GM19397 (cell line): ENCODE data around the gene RESP18.

Experiments
- ATAC-seq: cut with Tn5 transposase; IDR thresholded peaks from one replicate; pipeline ENCODE4 v1.9.1; 2021; ENCODE audit warnings: mild to moderate bottlenecking, moderate library complexity; ENCODE audit not compliant: unreplicated experiment

RESP18 gene

DNA sequence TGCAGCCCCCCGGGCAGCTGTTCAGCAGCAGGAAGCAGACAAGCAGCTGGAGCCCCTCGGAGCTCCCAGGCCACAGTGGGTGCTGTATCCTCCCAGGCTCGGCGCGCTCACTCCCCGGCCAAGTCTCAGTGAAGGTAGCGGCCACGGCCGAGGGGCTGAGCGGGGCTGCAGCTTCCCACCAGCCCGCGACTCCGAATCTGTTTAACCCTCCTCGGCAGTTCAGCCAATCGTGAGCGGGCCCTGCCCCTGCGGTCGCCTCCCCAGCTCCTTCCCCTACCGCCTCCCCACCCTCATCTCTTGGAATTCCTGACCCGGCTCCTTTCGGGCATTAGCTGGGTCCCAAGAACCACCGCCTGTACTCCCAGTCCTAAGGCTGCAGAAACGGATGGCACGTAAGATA lies at the start of gene RESP18:
Gene RESP18 (minus strand): TSS at position 203 of the 400 bp plus-strand sequence.
- no peak for ATAC-seq

DNA sequence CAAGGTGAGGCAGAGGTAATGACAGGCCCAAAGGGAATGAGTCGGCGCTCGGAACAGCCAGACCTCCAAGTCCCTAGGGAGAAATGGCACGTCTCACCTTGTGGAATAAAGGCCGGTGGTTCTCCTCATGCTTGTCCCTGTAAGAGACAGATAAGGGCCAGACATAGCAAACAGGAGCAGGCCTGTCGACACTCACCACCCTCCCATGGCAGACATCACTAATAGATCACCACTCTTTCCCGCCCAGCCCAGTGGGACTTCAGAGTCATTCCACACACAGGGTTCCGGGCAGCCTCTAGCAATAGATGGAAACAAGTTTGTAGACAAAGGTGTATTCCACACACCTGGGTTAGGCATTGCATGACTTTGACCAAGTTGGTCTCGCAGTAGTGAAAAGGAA lies 48.9 kb upstream of the RESP18 start:
- ATAC-seq: no peak

DNA sequence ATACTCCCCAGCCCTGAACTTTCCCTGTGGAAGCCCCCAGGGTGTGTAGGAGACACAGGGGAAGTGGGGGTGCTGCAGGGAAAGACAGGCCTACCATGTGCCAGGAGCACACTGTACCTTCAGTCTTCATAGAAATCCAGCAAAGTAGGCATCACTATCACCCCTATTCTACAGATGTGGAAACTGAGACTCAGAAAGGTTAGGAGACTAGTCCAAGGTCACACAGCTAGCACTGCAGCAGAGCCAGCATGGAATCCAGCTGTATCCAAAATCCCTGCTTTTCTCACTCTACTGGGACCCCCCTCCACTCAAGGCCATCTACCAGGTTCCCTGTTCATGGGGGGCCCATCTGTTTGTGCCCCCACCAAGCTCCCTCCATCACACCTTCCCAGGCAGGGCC lies 48.4 kb upstream of the RESP18 start:
- ATAC-seq: no peak

DNA sequence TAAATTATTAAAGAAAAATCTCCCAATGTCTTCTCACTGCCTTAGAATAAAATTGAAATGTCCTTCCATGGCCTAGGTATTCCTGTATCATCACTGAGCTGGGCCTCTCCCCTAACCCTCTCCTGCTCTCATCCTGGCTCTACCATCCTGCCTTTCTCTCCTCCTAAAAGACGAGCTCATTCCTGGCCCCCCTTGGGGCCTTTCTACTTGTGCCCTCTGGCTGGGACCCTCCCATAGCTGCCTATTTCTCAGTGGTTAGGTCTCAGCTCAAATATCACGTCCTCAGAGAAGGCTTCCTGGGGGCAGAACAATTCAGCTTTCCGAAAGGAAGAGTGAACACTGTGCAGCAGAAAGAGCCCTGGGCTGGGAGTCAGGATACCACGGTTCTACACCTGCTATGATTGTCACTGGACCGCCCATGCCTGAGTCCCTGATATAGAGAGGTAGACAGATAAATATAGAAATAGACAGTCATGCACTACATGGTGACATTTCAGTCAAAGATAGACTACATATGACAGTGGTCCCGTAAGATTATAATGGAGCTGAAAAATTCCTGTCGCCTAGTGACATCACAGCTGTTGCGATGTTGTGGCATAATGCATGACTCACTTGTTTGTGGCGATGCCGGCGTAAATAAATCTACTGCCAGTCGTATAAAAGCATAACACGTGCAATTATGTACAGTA lies 45.8 kb upstream of the RESP18 start:
- no peak for ATAC-seq

DNA sequence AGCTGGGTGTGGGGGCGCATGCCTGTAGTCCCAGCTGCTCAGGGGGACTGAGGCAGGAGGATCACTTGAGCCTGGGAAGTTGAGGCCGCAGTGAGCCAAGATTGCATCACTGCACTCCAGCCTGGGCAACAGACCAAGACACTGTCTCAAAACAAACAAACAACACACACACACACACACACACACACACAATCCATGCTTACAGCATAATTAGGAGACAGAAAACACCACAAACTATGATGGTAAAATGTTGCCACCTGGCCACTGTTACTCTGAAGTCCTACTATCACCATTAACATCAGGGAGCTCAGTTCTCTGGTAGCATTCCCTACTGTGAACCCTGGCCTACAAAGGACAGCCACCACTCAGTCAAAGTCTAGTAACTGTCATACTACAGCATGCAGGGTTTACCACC lies 36.9 kb upstream of the RESP18 start:
- ATAC-seq: no peak

DNA sequence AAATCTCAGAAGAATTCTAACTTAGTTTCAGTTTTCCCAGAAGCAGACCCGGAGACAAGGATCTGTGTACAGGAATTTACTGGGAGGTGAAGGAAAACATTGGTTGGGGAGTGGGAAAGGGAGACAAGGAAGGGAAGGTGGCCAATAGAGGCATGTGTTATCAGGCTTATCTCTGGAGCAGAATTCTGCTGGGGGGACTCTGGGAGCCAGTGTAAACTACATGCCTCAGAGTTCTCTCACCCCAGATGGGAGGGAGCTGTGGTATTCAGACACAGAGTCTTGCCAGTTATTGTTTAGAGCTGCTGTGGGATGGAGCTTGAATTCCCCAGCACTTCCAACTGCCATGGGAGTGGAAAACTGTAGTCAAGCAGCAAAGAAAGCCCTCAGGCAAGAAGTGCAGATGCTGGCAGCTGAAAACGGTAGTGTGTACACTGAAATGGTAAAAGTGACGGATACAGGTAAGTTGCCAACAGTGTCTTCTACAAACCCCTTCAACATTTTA lies 36.2 kb upstream of the RESP18 start:
- ATAC-seq: no peak

DNA sequence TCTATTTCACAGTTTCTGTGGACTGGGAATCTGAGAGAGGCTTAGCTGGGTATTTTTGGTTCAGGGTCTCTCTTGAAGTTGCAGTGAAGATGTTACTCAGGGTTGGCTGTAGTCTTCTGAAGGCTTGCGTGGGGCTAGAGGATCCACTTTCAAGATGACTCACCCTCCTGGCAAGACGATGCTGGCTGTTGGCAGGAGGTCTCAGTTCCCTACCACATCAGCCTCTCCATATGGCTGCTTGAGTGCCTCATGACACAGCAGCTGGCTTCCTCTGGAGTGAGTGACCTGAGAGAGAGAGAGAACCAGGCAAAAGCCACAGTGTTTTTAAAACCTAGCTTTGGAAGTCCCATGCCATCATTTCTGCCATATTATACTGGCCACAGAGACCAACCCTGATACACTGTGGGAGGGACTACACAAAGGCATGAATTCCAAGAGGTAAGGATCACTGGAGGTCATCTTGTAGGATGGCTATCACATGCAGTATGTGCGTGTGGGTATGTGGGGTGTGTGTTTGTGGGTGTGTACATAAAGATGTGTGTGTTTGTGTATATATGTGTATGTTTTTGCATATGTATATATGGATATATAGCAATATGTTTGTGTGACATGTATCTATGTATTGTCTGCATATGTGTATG lies 30.1 kb upstream of the RESP18 start:
- no peak for ATAC-seq

DNA sequence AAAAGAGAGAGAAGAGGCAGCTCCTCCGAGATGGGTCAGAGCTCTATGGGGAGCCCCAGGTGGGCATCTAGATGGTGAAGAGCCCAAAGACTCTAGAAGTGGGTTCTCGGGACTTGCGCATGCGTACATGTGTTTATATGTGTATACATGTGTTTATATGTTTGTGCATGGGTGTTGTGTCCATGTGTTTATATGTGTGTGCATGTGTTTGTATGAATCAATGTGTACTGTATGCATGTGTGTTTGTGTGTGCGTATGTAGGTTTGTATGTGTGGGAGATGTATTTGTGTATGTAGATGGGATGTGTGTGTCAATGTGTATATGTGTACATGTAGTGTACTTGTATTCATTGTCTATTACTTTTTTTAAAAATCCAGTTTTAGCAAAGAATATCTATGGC lies 29.5 kb upstream of the RESP18 start:
- no peak for ATAC-seq

DNA sequence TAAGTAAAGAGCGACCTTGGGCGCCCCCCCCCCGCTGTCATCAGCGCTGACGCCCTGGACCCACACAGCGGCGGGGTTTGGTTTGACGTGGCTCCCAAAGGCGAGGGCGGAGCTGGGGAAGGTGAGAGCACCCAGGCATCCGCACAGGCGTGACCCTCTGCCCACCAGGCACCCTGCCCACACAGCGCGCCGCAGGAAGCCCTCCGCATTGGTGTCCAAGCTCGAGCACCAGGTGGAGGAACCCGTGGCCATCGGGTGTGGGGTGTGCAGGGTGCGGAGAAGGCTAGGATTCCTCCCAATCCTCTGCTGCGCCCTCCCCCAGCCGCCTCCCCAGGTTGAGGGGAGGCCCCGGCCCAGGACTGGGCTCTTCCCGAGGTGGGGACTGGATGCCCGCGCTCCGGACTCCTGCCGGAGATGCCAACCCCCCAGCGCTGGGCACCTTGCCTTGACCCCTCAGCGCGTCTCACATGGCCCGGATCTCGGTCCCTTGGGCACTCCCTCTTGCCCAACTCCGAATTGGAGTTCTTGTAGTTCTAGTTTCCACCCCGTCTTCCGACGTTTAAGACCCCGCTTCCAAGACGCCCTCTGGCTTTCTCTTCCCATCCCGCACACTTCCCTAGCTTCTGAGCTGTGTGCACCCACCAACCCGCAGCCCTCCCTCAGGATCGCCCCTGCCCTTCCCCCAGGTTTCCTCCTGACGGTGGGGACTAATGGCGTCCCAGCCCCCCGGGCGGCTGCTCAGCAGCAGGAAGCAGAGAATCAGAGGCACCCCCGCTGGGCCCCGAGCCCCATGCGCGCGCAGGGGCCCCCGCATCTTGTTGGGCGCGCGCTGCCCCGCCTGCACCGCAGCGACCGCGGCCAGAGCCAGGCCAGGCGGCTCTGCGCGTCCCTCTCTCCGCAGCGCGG lies 25.9 kb upstream of the RESP18 start:
- ATAC-seq: no peak

DNA sequence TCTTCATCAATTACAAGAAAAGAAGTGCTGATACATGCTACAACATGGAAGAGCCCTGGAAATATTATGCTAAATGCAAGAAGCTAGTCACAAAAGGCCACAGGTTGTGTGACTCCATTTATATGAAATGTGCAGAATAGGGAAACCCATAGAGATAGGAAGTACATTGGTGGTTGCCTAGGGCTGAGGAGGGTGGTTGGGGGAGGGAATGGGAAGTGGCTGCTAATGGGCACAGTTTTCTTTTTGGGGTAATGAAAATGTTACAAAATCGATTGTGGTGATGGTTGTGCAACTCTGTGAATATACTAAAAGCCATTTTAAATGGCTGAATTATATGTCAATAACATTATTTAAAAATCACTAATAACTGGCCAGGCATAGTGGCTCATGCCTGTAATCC lies 24.3 kb upstream of the RESP18 start:
- ATAC-seq: no peak

DNA sequence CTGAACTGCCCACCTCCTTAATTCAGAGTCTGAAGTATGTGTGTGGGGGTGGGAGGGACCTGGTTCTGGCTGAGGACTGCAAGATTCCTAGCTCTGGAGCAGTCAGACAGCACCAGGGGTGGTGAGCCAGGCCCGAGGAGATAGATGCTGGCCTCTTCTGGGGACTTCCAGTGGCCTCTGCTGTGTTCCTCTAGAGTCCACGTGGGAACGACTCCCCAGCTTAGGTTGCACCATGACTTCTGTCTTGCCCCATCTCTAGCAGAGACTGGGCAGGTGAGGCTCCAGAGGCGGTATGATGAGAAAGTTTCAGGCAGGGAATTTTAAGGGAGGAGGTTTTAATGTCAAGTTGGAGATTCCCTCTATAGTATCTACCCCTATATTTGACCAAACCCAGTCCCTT lies 22.0 kb upstream of the RESP18 start:
- no peak for ATAC-seq

DNA sequence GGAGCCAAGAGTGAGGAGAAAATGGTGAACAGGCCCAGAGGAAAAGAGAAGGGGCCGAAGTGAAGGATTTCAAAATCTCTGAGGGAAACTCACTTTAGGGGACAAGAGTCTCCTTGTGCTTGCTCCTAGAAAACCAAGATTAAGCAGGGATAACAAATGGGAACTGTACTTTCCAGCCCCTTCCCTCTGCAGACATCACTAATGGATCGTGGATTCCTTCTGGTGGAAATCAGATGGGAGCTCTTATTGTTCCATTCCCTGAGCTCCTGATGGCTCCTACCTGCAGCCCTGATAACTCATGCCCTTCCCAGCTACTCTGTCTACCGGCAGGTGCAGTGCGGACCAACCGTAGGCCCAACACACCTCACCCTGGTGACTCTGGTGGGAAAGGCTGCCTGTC lies 20.6 kb upstream of the RESP18 start:
- ATAC-seq: no peak

DNA sequence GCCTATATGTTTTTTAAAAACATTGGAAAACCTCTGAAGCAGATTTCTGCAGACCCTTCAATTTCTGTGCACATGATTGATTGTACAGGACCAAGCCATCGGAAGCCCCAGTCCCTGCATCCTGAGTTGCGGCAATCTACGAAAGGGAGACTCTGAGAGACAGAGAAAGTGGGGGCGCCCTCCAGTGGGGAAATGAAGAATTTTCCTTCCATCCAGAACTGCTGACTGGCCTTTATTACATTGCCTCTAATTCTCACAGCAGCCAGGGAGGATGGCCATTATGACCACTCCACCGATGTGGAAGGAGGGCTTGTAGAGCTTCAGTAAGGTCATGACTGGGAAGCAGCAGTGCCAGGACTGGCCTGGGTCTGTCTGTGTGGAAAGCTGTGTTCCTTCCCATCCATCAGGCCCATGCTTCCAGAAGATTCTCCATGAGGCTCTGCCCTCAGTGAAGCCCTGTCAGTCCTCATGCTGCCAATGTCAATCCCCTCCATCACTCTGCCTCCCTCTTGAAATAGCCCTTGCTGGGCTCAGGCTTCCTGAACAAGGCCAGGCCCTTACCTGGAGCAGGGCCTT lies 20.0 kb upstream of the RESP18 start:
- no peak for ATAC-seq

DNA sequence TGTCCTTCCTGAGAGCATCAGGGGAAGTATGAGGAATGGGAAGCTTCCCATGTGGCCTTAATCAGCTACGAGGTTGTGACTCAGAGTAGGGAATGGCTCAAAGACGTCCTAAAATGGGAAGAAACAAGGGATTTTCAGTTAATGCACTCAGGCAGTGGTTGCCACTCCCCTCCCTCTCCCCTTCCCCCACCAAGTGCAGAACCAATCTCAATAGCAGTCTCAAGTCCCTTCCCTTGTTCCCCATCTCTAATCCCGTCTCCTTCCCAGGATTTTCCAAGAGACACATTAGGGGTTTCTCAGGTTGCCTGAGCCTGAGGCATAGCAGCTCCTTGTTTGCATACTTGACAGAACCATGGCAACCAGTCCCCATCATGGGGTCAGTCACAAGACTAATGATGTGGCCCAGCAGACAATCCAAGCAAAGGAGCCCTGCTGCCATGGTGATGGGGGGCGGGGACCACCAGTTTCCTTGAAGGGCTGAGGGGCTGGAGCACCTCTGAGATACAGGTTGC lies 18.2 kb upstream of the RESP18 start:
- no peak for ATAC-seq

DNA sequence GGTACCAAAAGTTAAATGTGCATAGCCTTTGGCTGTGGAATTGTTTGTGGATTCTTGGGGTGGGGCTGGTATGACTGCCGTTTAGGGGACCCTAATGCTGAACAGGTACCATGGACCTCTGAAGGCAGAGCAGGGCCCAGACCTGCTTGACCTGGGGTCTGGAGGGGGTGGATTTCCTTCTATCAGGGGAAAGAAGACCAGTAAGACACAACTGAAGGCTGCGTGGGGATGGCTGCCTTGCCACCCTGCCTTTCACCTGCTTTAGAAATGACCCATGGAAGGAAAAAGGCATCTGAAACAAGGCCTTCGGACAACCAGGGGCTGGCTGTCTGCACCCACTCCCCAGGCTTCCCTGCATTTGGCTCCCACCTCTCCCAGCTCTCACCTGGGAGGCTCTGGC lies 17.7 kb upstream of the RESP18 start:
- ATAC-seq: no peak

DNA sequence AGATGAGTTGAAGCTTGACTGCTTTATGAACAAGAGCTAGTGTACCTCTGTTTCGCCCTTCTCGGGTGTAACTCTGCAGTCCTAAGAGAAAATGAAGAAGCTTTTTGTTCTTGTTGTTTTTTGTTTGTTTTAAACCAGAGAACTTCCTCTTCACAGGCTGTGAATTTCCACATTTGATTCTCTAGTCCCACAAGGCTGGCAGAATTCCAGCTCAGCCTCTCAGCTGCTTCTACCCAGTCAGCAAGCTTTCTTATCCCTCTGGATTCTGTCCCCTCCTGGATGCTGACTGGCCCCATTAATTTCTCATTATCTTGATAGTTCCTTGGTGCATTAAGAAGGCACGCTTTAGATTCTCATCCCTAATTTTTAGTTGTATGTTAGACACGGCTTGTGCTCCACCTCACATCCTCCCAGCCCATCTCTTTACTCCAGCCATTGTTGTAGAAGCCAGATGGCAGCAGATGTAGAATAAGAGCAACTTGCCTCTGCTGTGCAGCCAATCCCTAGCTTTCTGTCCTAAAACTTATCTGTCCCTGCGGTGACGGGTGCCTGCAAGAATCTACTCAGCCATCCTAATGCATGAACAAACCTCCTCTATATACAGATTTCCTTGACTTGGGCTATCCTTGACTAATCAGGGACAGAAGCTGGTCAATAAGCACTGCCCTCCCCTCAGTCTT lies 12.3 kb upstream of the RESP18 start:
- no peak for ATAC-seq

DNA sequence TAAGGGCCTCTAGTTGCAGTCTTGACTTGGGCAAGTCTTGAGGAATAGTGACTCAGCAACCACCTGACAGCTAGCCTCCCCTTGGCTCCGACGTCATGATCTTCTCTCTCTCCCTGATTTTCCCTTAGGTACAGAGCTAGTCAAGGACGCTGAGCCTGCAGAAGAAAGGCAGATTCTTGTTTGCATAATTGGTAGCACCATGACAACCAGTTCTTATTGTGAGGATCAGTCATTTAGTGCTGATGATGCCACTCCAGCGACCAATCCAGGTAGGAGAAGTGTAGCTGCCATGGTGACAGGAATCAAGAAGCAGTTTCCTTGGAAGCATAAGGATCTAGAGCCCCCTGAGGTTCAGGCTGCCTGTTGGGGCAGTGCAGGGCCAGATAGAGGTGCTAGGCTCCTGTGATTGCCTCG lies 2.8 kb upstream of the RESP18 start:
- no peak for ATAC-seq

DNA sequence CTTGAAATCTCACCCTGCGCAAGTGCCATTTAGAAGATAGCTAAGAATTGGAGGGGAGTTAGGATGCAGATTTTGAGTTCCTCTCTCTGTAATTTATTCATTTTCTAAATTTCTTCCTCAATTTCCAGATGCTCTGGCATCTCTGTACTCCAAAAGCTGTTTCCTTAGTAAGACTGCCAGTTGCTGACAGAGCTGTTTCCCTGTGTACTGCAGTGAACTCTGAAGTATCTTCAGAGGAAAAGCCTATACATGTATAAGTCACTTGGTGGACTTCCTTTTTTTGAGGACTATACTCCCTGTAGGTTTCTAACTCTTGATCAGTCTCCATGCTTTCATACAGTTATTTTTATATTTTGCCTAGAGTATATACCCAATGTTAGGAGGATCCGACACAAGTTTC lies 1.5 kb upstream of the RESP18 start:
- no peak for ATAC-seq

DNA sequence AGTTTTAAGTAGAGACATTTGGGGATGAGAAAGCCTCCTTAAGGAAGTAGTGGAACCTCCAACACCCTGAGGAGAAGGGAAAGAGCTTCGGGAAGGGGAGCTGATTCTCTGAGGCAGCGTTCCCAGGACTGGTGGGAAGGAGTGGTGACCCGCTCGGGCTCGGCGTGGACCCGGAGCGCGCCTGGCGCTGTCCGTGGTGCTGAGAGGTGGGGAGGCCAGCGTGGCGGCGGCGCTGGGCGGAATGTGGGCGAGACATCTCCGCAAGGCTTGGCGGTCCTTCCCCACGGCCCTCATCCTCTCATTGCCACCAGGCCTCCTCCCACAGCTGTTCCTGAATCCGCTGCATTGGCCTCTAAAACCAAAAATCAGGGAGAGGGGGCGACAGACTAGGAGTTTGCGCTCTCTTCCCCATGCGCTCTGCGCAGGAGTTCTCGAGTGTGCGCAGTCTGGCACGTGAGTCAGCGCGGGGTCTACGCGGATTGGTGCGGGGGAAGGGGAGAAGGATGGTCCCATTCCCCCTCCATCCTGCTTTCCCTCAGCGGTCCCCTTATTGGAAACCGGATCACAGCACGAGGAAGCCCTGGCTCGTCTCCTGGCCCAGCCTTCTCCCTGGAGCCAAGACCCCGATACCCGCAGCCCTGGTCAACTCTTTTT lies 857 bp downstream of the RESP18 start:
- ATAC-seq: no peak

DNA sequence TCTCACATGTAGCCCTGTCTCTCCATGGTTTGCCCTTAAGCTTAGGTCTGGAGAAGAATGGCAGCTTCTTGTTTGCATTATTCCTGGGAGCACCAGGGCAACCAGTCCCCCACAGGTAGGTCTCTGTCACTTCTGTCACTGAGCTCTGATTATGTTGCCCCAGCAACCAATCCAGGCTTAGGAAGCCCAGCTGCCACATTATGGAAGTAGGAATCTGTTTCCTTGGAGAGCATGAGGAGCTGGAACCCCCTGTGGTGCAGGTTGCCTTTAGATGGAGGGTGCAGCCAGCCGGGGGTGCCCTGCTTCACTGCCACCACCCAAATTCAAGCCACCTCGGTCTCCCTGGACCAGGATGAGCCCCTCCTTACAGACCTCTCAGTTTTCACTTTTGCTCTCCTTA lies 4.8 kb downstream of the RESP18 start:
- no peak for ATAC-seq
